Hepatocyte (in vitro differentiated cells): ENCODE results near the gene RAPSN.

Experiments
- CTCF ChIP-seq: fragments of 200-600 bp; sonication (generic); IDR thresholded peaks from 2 replicates; pipeline ENCODE4 v1.5.1; 2016; ENCODE audit warnings: antibody characterized with exemption, mild to moderate bottlenecking; ENCODE audit not compliant: poor library complexity
- EZH2 ChIP-seq: fragments of 200-600 bp; sonication (generic); IDR thresholded peaks from 2 replicates; pipeline ENCODE4 v1.6.1; 2016; ENCODE audit warnings: antibody characterized with exemption, mild to moderate bottlenecking, borderline replicate concordance
- EZH2phosphoT487 ChIP-seq: fragments of 200-600 bp; sonication (generic); IDR thresholded peaks from one replicate; pipeline ENCODE4 v1.6.1; 2018; ENCODE audit warnings: antibody characterized with exemption, mild to moderate bottlenecking, low read depth, moderate library complexity; ENCODE audit not compliant: unreplicated experiment, severe bottlenecking

- TF ChIP-seq CTCF: no peak
- no peak for TF ChIP-seq EZH2
- TF ChIP-seq EZH2phosphoT487: no peak
Measured at GRCh38 chr11:47414685-47415070, 34.3 kb downstream of the RAPSN start.
